Measurements from ENCODE around the gene HDAC4. TPM values are rescaled to one million over a fixed set of nuclear protein-coding genes. Genes with fewer than 3 reads are reported as not detected.

Gene HDAC4
- total RNA-seq, 1 donor from 2014 or later: 76.6 TPM

DNA sequence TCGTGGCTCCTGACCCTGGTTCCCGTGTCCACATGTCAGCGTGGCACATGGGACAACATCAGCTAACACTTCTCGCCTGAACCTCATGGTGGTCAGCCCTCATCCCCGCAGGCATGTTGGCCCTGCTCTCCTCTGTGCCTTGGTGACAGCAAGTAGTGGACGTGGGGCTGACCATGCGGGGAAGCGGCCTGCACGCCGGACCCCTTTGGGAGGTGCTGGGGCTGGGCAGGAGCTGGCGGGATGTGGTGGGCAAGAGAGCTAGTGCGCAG is 303.5 kb downstream of the HDAC4 start:
- intact Hi-C loops (cut with DNase I): loop anchor here (10.0 kb wide), 1 partner anchor 263 kb away; no protein-coding TSS in a partner anchor
- H3K36me3 ChIP-seq: peaks cover 0 to 26% of the 10 kb centered on the region in 2 donors

DNA sequence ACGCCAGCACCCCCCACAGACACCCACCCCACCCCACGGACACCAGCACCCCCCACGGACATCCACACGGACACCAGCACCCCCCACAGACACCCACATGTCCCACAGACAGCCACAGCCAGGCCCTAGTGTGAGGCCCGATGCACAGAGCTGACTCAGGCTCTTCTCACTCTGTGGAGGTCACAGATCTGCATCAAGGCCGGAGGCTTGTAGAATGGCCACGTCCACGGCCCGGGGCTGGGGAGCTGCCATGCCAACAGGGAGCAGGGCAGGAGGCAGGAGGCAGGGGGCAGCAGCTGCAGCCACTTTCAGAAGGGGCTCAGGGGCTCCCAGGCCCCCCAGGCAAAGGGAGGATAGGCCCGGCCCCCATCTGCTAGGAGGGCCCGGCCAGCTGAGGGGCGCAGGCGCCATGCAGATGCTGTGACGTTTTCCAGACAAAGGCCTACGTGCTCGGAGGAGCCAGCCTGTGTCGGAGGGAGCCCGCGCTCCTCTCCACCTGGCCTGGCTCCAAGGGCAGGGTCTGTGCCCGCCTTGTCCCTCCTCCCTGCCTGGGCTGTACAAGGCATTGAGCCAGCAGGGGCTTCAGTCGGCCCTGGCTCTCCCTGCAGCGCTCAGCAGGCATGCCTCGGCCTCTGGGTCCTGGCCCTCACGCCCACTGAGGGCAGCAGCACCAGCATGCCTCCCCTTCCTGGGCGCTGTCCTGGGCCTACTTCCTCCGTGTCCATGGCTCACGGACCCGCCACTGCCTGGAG is 304.0 kb downstream of the HDAC4 start:
- Histone ChIP-seq H3K9me3 (no peaks in the 10 kb centered on the region), H3K27ac (no peak overlapping the region), H3K36me3 (peaks cover 0 to 21% of the 10 kb centered on the region in 2 donors), H3K4me1 (no peaks in the 10 kb centered on the region), H3K27me3 (no peaks in the 10 kb centered on the region), H3K4me3 (no peak overlapping the region)
- DNase-seq (ENCODE audit: extremely low spot score in 2 of 2): no peak
- TF ChIP-seq POLR2A (IDR thresholded peaks at IDR 0.05) (no peak), POLR2AphosphoS5 (IDR thresholded peaks at IDR 0.05; ENCODE audit: insufficient read depth in 1 of 2, low read depth in 1 of 2) (no peak)
- TF ChIP-seq, protein P1, sequence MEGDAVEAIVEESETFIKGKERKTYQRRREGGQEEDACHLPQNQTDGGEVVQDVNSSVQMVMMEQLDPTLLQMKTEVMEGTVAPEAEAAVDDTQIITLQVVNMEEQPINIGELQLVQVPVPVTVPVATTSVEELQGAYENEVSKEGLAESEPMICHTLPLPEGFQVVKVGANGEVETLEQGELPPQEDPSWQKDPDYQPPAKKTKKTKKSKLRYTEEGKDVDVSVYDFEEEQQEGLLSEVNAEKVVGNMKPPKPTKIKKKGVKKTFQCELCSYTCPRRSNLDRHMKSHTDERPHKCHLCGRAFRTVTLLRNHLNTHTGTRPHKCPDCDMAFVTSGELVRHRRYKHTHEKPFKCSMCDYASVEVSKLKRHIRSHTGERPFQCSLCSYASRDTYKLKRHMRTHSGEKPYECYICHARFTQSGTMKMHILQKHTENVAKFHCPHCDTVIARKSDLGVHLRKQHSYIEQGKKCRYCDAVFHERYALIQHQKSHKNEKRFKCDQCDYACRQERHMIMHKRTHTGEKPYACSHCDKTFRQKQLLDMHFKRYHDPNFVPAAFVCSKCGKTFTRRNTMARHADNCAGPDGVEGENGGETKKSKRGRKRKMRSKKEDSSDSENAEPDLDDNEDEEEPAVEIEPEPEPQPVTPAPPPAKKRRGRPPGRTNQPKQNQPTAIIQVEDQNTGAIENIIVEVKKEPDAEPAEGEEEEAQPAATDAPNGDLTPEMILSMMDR (IDR thresholded peaks at IDR 0.05): no peak
- intact Hi-C loops (cut with DNase I): loop anchor here (10.0 kb wide), 1 partner anchor 262 kb away; no protein-coding TSS in a partner anchor

More for the DNA sequence above, 303.5 kb downstream of the HDAC4 start:
- no peak overlapping the region for H3K27ac ChIP-seq
- no peaks in the 10 kb centered on the region for H3K4me1 ChIP-seq
- H3K9me3 ChIP-seq: no peaks in the 10 kb centered on the region
- TF ChIP-seq, protein P1 (IDR thresholded peaks at IDR 0.05): no peak
- TF ChIP-seq POLR2A (IDR thresholded peaks at IDR 0.05) (no peak), POLR2AphosphoS5 (IDR thresholded peaks at IDR 0.05; ENCODE audit: insufficient read depth in 1 of 2, low read depth in 1 of 2) (no peak)
- H3K27me3 ChIP-seq: no peaks in the 10 kb centered on the region
- H3K4me3 ChIP-seq: no peak overlapping the region
- DNase-seq (ENCODE audit: extremely low spot score in 2 of 2): no peak

DNA sequence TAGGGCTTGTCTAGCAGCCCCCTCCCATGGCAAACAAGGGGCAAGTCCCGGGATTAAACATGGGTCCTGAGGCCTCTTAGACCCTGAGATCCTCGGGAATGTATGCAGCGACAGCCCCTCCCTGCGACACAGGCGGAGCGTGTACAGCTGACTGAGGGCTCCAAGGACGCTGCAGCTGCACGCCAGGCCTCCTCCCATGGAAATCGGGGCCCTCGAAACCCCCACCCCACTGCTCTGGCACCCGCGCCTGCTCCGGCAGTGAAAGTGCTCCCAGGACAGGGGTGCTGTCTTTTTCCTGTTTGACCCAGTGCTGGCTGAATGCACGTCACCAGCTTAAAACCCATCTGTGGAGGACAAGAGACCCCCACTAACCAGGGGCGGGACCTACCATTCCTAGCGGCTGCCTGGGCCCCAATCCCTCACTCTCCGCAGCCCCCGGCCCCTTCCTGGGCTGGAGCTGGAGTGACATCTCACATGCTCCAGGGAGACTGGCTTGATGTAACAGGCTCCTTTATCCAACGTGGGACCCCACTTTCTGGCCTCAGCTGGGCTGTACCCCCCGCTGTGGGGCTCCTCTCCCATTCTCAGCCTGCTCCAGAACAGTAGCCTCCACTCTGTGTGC is 305.2 kb downstream of the HDAC4 start:
- intact Hi-C loops (cut with DNase I): loop anchor here (10.0 kb wide), 1 partner anchor 261 kb away; no protein-coding TSS in a partner anchor
- Histone ChIP-seq H3K27ac (no peak overlapping the region), H3K36me3 (peaks cover 0 to 13% of the 10 kb centered on the region in 2 donors)

DNA sequence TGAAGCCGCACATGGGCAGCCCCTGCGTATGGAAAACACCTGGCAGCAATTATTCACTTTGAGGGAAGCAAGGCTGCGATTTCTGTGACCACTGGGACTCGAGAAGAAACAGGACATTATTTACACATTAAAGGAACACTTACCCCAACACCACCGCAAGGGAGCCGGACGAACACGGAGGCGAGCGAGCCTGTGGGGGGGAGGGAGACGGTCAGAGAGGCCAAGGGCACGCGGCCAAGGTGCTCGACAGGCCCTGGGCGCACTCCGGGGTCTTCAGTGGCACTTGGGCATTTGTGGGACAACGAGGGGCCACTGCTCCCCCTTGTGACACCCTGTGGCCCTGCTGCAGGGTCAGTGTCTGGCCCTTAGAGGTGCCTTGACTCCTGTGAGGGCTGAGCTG is 306.0 kb downstream of the HDAC4 start:
- intact Hi-C loops (cut with DNase I): loop anchor here (10.0 kb wide), 1 partner anchor 260 kb away; no protein-coding TSS in a partner anchor
- Histone ChIP-seq H3K27me3 (no peaks in the 10 kb centered on the region), H3K9me3 (no peaks in the 10 kb centered on the region), H3K4me3 (no peak overlapping the region), H3K4me1 (no peaks in the 10 kb centered on the region), H3K36me3 (peaks cover 0 to 6% of the 10 kb centered on the region in 2 donors), H3K27ac (no peak overlapping the region)
- TF ChIP-seq, protein P1 (IDR thresholded peaks at IDR 0.05): no peak
- TF ChIP-seq POLR2A (IDR thresholded peaks at IDR 0.05) (no peak), POLR2AphosphoS5 (IDR thresholded peaks at IDR 0.05; ENCODE audit: insufficient read depth in 1 of 2, low read depth in 1 of 2) (no peak)
- no peak for DNase-seq (ENCODE audit: extremely low spot score in 2 of 2)

More for the DNA sequence above, 305.2 kb downstream of the HDAC4 start:
- H3K9me3 ChIP-seq: no peaks in the 10 kb centered on the region
- TF ChIP-seq POLR2AphosphoS5 (IDR thresholded peaks at IDR 0.05; ENCODE audit: insufficient read depth in 1 of 2, low read depth in 1 of 2) (no peak), POLR2A (IDR thresholded peaks at IDR 0.05) (no peak)
- TF ChIP-seq, protein P1 (IDR thresholded peaks at IDR 0.05): no peak
- H3K4me1 ChIP-seq: no peaks in the 10 kb centered on the region
- no peak for DNase-seq (ENCODE audit: extremely low spot score in 2 of 2)
- no peaks in the 10 kb centered on the region for H3K27me3 ChIP-seq
- no peak overlapping the region for H3K4me3 ChIP-seq

DNA sequence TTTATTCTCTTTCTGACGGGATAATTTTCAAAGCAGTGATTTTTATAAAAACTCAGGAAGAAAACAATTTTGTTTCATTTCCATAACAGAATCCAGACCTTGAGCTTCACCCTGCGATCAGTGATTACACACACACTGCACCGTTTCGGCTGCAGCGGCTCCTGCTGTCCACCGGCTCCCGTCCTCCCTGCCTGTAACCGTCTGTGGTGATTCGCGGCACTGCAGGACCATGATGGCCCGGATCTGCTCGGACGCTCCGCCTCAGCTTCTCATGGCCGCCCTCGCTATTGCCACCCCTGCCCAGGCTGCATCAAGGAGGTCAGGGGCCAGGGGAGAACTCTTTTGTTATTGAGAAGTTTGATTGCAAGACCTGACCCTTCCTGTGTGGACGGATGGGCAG is 306.9 kb downstream of the HDAC4 start:
- TF ChIP-seq, protein P1 (IDR thresholded peaks at IDR 0.05): no peak
- TF ChIP-seq POLR2A (IDR thresholded peaks at IDR 0.05): no peak
- TF ChIP-seq POLR2AphosphoS5 (IDR thresholded peaks at IDR 0.05; ENCODE audit: insufficient read depth in 1 of 2, low read depth in 1 of 2): no peak
- no peak for DNase-seq (ENCODE audit: extremely low spot score in 2 of 2)
- Histone ChIP-seq H3K36me3 (no peaks in the 10 kb centered on the region), H3K9me3 (no peaks in the 10 kb centered on the region), H3K4me3 (no peak overlapping the region), H3K27me3 (no peaks in the 10 kb centered on the region), H3K27ac (no peak overlapping the region), H3K4me1 (no peaks in the 10 kb centered on the region)
- intact Hi-C loops (cut with DNase I): loop anchor here (10.0 kb wide), 1 partner anchor 259 kb away; no protein-coding TSS in a partner anchor
